ENCODE results near the gene NLE1. TPM values are rescaled to one million over a fixed set of nuclear protein-coding genes. Genes with fewer than 3 reads are reported as not detected.

NLE1 gene
- total RNA-seq, 1 donor from 2014 or later: 12.4 TPM

DNA sequence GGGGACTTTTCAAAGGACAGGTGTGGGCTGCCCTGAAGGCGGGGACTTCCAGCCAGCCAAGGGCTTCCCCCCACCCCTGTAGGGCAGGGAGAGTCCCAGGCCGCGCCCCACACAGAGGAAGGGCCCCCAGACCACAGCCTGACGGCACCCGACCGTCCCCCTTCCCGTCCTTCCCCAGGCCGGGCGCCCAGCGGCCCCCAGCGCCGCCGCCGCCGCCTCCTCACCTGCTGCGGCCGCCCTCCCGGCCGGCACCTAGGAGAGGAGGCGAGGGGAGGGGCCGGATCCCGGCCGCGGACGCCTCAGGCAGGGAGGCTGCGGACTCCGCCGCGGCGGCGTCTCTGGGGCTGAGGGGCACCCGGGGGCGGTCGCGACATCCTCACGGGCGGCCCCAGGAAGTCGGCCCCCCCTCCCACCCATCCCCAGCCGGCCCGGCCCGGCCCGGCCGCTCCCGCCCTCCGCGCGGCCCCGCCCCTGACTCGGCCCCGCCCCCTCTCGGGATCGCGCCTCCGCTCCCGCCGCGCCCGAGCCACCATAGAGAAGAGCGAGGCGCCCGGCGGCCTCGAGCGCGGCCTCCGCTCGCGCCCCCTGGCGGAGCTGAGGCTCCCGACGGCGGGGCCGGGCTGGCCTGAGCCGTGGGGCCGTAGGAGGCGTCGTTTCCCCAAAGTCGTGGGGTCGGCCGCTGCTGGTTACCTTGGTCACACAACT lies 53.1 kb downstream of the NLE1 start:
- Histone ChIP-seq H3K9me3 (ENCODE audit: low read depth) (no peaks in the 10 kb centered on the region), H3K9ac (no peak overlapping the region), H3K79me2 (ENCODE audit: low read depth) (no peaks in the 10 kb centered on the region), H4K20me1 (ENCODE audit: low read depth) (peaks cover 7% of the 10 kb centered on the region), H3K4me1 (peaks cover 3% of the 10 kb centered on the region), H3K4me2 (peak overlapping the region; percentile 96), H2AFZ (replicated peaks) (peak overlapping the region; percentile 99), H3K27me3 (peaks cover 18% of the 10 kb centered on the region), H3F3A (ENCODE audit: low read depth) (peaks cover 14% of the 10 kb centered on the region), H3K27ac (no peak overlapping the region), H3K4me3 (peak overlapping the region; percentile 100), H3K36me3 (no peaks in the 10 kb centered on the region)
- Mint-ChIP-seq H3K4me3 (peak overlapping the region; percentile 93), H3K9me3 (no peaks in the 10 kb centered on the region), H3K27me3 (ENCODE audit: insufficient read depth, low read depth) (peaks cover 5% of the 10 kb centered on the region), H3K27ac (no peak overlapping the region), H3K36me3 (no peaks in the 10 kb centered on the region), H3K4me1 (peaks cover 15% of the 10 kb centered on the region)
- TF ChIP-seq EZH2phosphoT487 (IDR thresholded peaks at IDR 0.05): no peak
- TF ChIP-seq, protein P1, sequence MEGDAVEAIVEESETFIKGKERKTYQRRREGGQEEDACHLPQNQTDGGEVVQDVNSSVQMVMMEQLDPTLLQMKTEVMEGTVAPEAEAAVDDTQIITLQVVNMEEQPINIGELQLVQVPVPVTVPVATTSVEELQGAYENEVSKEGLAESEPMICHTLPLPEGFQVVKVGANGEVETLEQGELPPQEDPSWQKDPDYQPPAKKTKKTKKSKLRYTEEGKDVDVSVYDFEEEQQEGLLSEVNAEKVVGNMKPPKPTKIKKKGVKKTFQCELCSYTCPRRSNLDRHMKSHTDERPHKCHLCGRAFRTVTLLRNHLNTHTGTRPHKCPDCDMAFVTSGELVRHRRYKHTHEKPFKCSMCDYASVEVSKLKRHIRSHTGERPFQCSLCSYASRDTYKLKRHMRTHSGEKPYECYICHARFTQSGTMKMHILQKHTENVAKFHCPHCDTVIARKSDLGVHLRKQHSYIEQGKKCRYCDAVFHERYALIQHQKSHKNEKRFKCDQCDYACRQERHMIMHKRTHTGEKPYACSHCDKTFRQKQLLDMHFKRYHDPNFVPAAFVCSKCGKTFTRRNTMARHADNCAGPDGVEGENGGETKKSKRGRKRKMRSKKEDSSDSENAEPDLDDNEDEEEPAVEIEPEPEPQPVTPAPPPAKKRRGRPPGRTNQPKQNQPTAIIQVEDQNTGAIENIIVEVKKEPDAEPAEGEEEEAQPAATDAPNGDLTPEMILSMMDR (IDR thresholded peaks at IDR 0.05): peak; percentile 76
- TF ChIP-seq EZH2 (IDR thresholded peaks at IDR 0.05): no peak
- DNase-seq (ENCODE audit: low spot score): peak; percentile 95

- no peak overlapping the region for H3K27ac Mint-ChIP-seq
- Histone ChIP-seq H4K20me1 (ENCODE audit: low read depth) (peaks cover 7% of the 10 kb centered on the region), H3F3A (ENCODE audit: low read depth) (peaks cover 14% of the 10 kb centered on the region), H3K27ac (no peak overlapping the region), H2AFZ (replicated peaks) (peak overlapping the region; percentile 99), H3K79me2 (ENCODE audit: low read depth) (no peaks in the 10 kb centered on the region), H3K4me1 (peaks cover 3% of the 10 kb centered on the region), H3K9me3 (ENCODE audit: low read depth) (no peaks in the 10 kb centered on the region), H3K9ac (no peak overlapping the region), H3K4me3 (peak overlapping the region; percentile 100), H3K36me3 (no peaks in the 10 kb centered on the region), H3K27me3 (peaks cover 18% of the 10 kb centered on the region), H3K4me2 (peak overlapping the region; percentile 96)
- H3K36me3 Mint-ChIP-seq: no peaks in the 10 kb centered on the region
- H3K4me1 Mint-ChIP-seq: peaks cover 15% of the 10 kb centered on the region
- peak; percentile 41 for DNase-seq (ENCODE audit: low spot score)
- TF ChIP-seq, protein P1 (IDR thresholded peaks at IDR 0.05): no peak
- TF ChIP-seq EZH2phosphoT487 (IDR thresholded peaks at IDR 0.05) (no peak), EZH2 (IDR thresholded peaks at IDR 0.05) (no peak)
- H3K4me3 Mint-ChIP-seq: peak overlapping the region; percentile 93
- no peaks in the 10 kb centered on the region for H3K9me3 Mint-ChIP-seq
- peaks cover 5% of the 10 kb centered on the region for H3K27me3 Mint-ChIP-seq (ENCODE audit: insufficient read depth, low read depth)
Measured at GRCh38 chr17:35088356-35088880, 53.7 kb downstream of the NLE1 start.

DNA sequence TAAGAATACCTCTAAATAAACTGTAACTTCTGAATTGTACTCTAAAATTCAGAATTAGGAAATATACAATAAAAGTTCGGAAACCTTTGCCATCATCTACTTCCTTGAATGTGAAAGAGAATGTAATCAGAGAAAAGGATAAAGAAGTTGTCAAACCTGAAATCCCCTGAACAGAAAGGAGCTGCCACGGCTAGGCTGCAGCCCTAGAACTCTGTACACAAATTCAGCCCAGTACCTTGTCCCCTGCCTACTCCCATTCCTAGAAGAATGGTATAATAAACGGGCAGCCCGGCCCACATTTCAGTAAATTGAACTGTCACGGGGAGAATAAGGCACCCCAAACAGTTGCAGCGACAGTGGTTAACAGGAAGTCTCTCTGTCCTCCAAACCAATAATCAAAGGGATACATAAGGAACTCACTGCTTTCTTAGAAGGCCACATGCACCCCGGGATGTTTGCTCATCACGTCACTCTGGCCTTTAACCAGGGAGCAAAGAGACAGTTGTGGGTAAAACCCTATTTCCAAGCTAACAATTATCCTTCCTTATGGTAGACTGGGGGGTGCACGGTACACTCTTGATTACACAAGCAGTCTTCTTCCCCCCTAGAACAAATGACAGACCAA lies 54.3 kb downstream of the NLE1 start:
- Histone ChIP-seq H3K4me3 (peak overlapping the region; percentile 100), H3K4me1 (peaks cover 3% of the 10 kb centered on the region), H3K9me3 (ENCODE audit: low read depth) (no peaks in the 10 kb centered on the region), H3F3A (ENCODE audit: low read depth) (peaks cover 14% of the 10 kb centered on the region), H4K20me1 (ENCODE audit: low read depth) (peaks cover 7% of the 10 kb centered on the region), H3K27me3 (peaks cover 18% of the 10 kb centered on the region), H3K9ac (no peak overlapping the region), H3K36me3 (no peaks in the 10 kb centered on the region), H3K79me2 (ENCODE audit: low read depth) (no peaks in the 10 kb centered on the region), H3K4me2 (peak overlapping the region; percentile 96), H2AFZ (replicated peaks) (no peak overlapping the region), H3K27ac (no peak overlapping the region)
- peaks cover 15% of the 10 kb centered on the region for H3K4me1 Mint-ChIP-seq
- no peaks in the 10 kb centered on the region for H3K36me3 Mint-ChIP-seq
- no peak for DNase-seq (ENCODE audit: low spot score)
- H3K27ac Mint-ChIP-seq: no peak overlapping the region
- H3K4me3 Mint-ChIP-seq: peak overlapping the region; percentile 93
- TF ChIP-seq, protein P1 (IDR thresholded peaks at IDR 0.05): no peak
- TF ChIP-seq EZH2 (IDR thresholded peaks at IDR 0.05): no peak
- TF ChIP-seq EZH2phosphoT487 (IDR thresholded peaks at IDR 0.05): no peak
- no peaks in the 10 kb centered on the region for H3K9me3 Mint-ChIP-seq
- peaks cover 5% of the 10 kb centered on the region for H3K27me3 Mint-ChIP-seq (ENCODE audit: insufficient read depth, low read depth)
